Activated naive CD8-positive, alpha-beta T cell treated with anti-CD3 and anti-CD28 coated beads for 36 hours (primary cell): ENCODE results near the gene SORCS3. TPM values are rescaled to one million over a fixed set of nuclear protein-coding genes. Genes with fewer than 3 reads are reported as not detected.

Source experiments
- DNase-seq: peaks from one replicate; pipeline ENCODE4 v3.0.0; 2021
- H3K27ac Mint-ChIP-seq: one replicate; pipeline ENCODE4 v1.8.0; 2022; ENCODE audit warnings: mild to moderate bottlenecking, moderate library complexity, mixed read lengths
- H3K27me3 Mint-ChIP-seq: one replicate; pipeline ENCODE4 v1.8.0; 2022; ENCODE audit warnings: mild to moderate bottlenecking, mixed read lengths
- H3K36me3 Mint-ChIP-seq: one replicate; pipeline ENCODE4 v1.8.0; 2021; ENCODE audit warnings: mild to moderate bottlenecking, mixed read lengths
- H3K4me1 Mint-ChIP-seq: one replicate; pipeline ENCODE4 v1.8.0; 2021; ENCODE audit warnings: mixed read lengths
- H3K4me3 Mint-ChIP-seq: one replicate; pipeline ENCODE4 v1.8.0; 2022; ENCODE audit warnings: mild to moderate bottlenecking, moderate library complexity, mixed read lengths
- H3K9me3 Mint-ChIP-seq: one replicate; pipeline ENCODE4 v1.8.0; 2022; ENCODE audit warnings: mixed read lengths
- total RNA-seq, 2 experiments: library from RNA; stranded (reverse); gene quantifications; one replicate each; pipeline ENCODE4 v1.2.3, GENCODE V29; 2021

SORCS3 gene
- total RNA-seq, 2 experiments from 2014 or later: not detected

DNA sequence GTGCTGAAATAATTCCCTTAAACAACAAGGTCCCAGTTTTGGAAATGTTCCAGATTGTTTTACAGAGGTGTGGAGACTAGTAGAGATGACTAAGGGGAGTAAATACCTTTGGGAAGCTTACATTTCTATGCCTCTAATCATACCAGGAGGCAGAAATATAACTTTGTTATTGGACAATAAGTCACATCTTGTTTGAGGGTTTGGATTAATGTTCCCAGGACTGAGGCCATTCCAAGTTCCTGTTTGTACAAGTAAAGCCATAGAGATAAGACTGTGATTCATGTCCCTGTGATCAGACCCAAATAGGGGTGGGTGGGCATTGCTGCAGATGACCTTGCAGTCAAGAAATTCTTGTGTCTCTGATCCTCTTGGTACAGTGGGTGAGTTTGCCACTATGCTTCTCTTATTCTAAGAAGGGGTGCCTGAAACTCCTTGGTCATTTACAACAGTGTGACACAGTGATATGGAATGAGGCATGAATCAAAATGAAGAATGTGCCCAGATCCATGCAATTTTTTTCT is 508.3 kb downstream of the SORCS3 start:
- Mint-ChIP-seq H3K9me3 (peaks cover 1% of the 10 kb centered on the region), H3K27me3 (no peaks in the 10 kb centered on the region), H3K4me1 (no peaks in the 10 kb centered on the region), H3K27ac (no peak overlapping the region), H3K36me3 (no peaks in the 10 kb centered on the region), H3K4me3 (no peak overlapping the region)
- DNase-seq: no peak

- no peak overlapping the region for H3K4me3 Mint-ChIP-seq
- peaks cover 1% of the 10 kb centered on the region for H3K9me3 Mint-ChIP-seq
- no peaks in the 10 kb centered on the region for H3K27me3 Mint-ChIP-seq
- no peaks in the 10 kb centered on the region for H3K36me3 Mint-ChIP-seq
- H3K27ac Mint-ChIP-seq: no peak overlapping the region
- H3K4me1 Mint-ChIP-seq: no peaks in the 10 kb centered on the region
- DNase-seq: no peak
These were observed 509.3 kb downstream of the SORCS3 start for GRCh38 chr10:105150259-105150880.

GRCh38 chr10:105154736-105155135 is 513.6 kb downstream of the SORCS3 start:
- Mint-ChIP-seq H3K36me3 (no peaks in the 10 kb centered on the region), H3K27ac (no peak overlapping the region), H3K4me1 (no peaks in the 10 kb centered on the region), H3K4me3 (no peak overlapping the region), H3K27me3 (no peaks in the 10 kb centered on the region), H3K9me3 (peaks cover 1% of the 10 kb centered on the region)
- no peak for DNase-seq

DNA sequence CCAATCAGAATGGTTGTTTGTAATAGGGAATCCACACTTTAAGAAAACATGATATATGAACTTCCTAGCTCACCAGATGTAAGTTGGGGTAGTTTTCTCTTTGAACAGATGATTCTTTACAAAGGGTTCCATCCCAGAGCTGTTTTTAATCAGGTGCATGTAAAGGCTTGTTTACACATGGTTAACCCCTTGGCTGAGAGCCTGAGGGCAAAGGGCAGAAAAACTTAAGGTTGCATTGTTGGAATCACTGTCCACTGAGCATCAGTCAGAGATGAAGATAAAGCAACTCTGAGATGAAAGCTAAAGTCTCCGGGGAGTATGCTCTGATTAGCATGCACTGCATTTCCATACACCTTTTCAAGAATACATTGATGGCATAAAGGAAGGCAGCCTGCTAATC is 518.2 kb downstream of the SORCS3 start:
- no peak for DNase-seq
- H3K4me3 Mint-ChIP-seq: no peak overlapping the region
- no peaks in the 10 kb centered on the region for H3K27me3 Mint-ChIP-seq
- H3K9me3 Mint-ChIP-seq: no peaks in the 10 kb centered on the region
- H3K4me1 Mint-ChIP-seq: no peaks in the 10 kb centered on the region
- no peaks in the 10 kb centered on the region for H3K36me3 Mint-ChIP-seq
- no peak overlapping the region for H3K27ac Mint-ChIP-seq

GRCh38 chr10:105161149-105161548 is 520.1 kb downstream of the SORCS3 start:
- H3K9me3 Mint-ChIP-seq: no peaks in the 10 kb centered on the region
- H3K4me3 Mint-ChIP-seq: no peak overlapping the region
- no peak for DNase-seq
- H3K36me3 Mint-ChIP-seq: no peaks in the 10 kb centered on the region
- no peak overlapping the region for H3K27ac Mint-ChIP-seq
- no peaks in the 10 kb centered on the region for H3K27me3 Mint-ChIP-seq
- no peaks in the 10 kb centered on the region for H3K4me1 Mint-ChIP-seq

DNA sequence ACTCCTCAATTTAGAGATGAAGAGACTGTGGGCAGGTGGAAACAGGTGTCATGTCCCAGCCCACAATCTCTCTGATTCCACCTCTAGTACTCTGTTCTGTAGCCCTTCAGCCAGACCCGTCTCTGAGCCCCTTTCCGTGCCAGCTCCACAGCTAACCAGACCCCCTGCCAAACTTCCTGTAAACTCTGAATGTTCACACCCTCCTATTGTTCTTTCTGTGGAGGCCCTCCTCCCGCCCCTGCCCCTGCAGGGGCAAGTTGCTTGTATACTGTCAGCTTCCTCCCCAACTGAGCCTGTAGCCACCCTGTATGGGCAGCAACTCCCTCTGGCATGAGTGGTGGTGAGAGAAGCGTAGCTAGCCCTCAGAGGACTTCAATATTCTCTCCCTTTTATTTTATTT is 520.7 kb downstream of the SORCS3 start:
- Mint-ChIP-seq H3K4me3 (no peak overlapping the region), H3K9me3 (no peaks in the 10 kb centered on the region), H3K36me3 (no peaks in the 10 kb centered on the region), H3K27me3 (no peaks in the 10 kb centered on the region), H3K4me1 (no peaks in the 10 kb centered on the region), H3K27ac (no peak overlapping the region)
- no peak for DNase-seq

DNA sequence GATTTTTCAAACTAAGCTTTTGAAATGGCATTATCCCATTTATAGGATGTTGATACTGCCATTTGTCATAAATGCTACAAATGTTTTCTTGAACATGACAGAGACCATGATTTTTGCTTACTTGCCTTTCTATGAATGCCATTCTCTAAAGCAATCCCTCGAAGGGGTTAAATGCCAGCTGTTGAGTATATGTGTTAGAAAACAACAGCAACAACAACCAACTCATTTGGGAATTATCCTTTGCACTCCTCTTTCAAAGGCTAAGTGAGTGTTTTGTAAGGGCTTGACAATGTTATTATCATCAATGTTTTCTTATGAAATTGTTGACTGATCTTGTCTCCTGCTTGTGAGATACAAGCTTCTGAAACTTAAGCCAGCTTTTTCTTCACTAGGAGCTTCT is 529.4 kb downstream of the SORCS3 start:
- no peaks in the 10 kb centered on the region for H3K4me1 Mint-ChIP-seq
- H3K27ac Mint-ChIP-seq: no peak overlapping the region
- no peak overlapping the region for H3K4me3 Mint-ChIP-seq

DNA sequence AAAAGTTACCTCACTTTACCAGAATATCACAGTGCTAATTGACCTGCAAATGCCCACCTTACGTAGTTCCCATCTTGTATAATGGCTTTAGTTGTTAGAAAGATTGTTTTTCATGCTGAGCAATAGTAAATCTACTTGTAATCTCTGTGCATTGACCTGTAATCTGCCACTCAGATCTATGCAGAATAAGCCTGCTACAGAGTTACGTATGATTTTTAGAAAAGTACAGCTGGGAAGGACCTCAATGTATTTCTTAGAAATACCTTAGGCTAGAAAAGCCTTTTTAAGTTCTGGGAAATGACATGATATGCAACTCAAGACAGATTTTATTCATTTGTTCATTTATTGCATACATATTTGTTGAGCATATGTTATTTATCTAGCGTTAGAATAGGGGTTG is 530.9 kb downstream of the SORCS3 start:
- Mint-ChIP-seq H3K27me3 (no peaks in the 10 kb centered on the region), H3K9me3 (no peaks in the 10 kb centered on the region), H3K4me1 (no peaks in the 10 kb centered on the region), H3K4me3 (no peak overlapping the region), H3K36me3 (no peaks in the 10 kb centered on the region), H3K27ac (no peak overlapping the region)
- DNase-seq: no peak

More for the DNA sequence above, 529.4 kb downstream of the SORCS3 start:
- Mint-ChIP-seq H3K9me3 (no peaks in the 10 kb centered on the region), H3K36me3 (no peaks in the 10 kb centered on the region), H3K27me3 (no peaks in the 10 kb centered on the region)
- no peak for DNase-seq

GRCh38 chr10:105181626-105182025 is 540.5 kb downstream of the SORCS3 start:
- no peaks in the 10 kb centered on the region for H3K27me3 Mint-ChIP-seq
- H3K27ac Mint-ChIP-seq: no peak overlapping the region
- DNase-seq: no peak
- H3K9me3 Mint-ChIP-seq: no peaks in the 10 kb centered on the region
- H3K36me3 Mint-ChIP-seq: no peaks in the 10 kb centered on the region
- no peaks in the 10 kb centered on the region for H3K4me1 Mint-ChIP-seq
- H3K4me3 Mint-ChIP-seq: no peak overlapping the region

GRCh38 chr10:105183536-105183935 is 542.4 kb downstream of the SORCS3 start:
- no peak overlapping the region for H3K27ac Mint-ChIP-seq
- no peaks in the 10 kb centered on the region for H3K4me1 Mint-ChIP-seq
- no peaks in the 10 kb centered on the region for H3K27me3 Mint-ChIP-seq
- no peaks in the 10 kb centered on the region for H3K9me3 Mint-ChIP-seq
- no peak for DNase-seq
- no peaks in the 10 kb centered on the region for H3K36me3 Mint-ChIP-seq
- H3K4me3 Mint-ChIP-seq: no peak overlapping the region

GRCh38 chr10:105185161-105185560 is 544.1 kb downstream of the SORCS3 start:
- no peak overlapping the region for H3K27ac Mint-ChIP-seq
- no peak overlapping the region for H3K4me3 Mint-ChIP-seq

DNA sequence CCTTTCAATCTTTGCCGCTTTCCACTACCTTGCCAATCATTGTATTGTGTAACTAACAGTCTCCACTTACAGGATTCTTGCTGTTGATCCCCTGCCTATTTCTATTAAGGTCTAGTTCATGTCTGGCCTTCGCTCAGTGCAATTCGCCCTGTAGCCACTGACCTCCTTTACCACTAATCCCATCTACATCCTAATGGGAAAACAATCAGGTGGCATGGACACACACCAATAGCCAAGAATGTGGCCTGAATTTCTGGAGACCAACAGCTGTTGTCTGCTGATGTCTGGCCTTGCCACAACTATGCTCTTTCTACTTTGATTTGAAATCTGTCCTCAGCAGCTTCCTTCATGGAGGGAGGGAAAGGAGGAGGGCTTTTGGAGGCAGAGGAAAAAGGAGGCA is 546.2 kb downstream of the SORCS3 start:
- DNase-seq: no peak
- Mint-ChIP-seq H3K9me3 (no peaks in the 10 kb centered on the region), H3K36me3 (no peaks in the 10 kb centered on the region), H3K4me1 (no peaks in the 10 kb centered on the region), H3K27me3 (no peaks in the 10 kb centered on the region), H3K4me3 (no peak overlapping the region), H3K27ac (no peak overlapping the region)

More at GRCh38 chr10:105185161-105185560, 544.1 kb downstream of the SORCS3 start:
- Mint-ChIP-seq H3K36me3 (no peaks in the 10 kb centered on the region), H3K9me3 (no peaks in the 10 kb centered on the region), H3K27me3 (no peaks in the 10 kb centered on the region), H3K4me1 (no peaks in the 10 kb centered on the region)
- no peak for DNase-seq

GRCh38 chr10:105188737-105189462 is 547.8 kb downstream of the SORCS3 start:
- Mint-ChIP-seq H3K4me1 (no peaks in the 10 kb centered on the region), H3K9me3 (no peaks in the 10 kb centered on the region), H3K4me3 (no peak overlapping the region), H3K27me3 (no peaks in the 10 kb centered on the region), H3K36me3 (no peaks in the 10 kb centered on the region), H3K27ac (no peak overlapping the region)
- DNase-seq: no peak

DNA sequence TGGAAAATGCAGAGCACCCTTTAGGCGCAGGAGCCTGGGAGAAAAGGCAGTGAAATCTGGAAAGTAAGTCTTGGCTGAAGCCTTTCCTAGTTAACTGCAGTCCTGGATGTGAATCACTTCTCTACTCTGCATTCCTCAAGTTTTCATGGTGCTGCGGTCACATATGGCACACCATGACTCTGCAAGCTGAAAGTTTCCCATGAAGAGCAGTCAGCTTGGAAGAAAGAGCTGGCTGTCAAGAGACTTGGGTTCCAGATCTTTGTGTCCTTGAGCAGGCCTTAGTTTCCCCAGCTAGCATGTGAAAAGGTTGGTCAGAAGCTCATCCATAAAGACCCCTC is 548.3 kb downstream of the SORCS3 start:
- no peak overlapping the region for H3K4me3 Mint-ChIP-seq
- H3K36me3 Mint-ChIP-seq: no peaks in the 10 kb centered on the region

GRCh38 chr10:105192146-105192545 is 551.1 kb downstream of the SORCS3 start:
- no peaks in the 10 kb centered on the region for H3K4me1 Mint-ChIP-seq
- no peaks in the 10 kb centered on the region for H3K9me3 Mint-ChIP-seq
- H3K27ac Mint-ChIP-seq: no peak overlapping the region
- no peaks in the 10 kb centered on the region for H3K36me3 Mint-ChIP-seq
- no peaks in the 10 kb centered on the region for H3K27me3 Mint-ChIP-seq
- no peak for DNase-seq
- no peak overlapping the region for H3K4me3 Mint-ChIP-seq

More for the DNA sequence above, 548.3 kb downstream of the SORCS3 start:
- Mint-ChIP-seq H3K27me3 (no peaks in the 10 kb centered on the region), H3K9me3 (no peaks in the 10 kb centered on the region), H3K27ac (no peak overlapping the region), H3K4me1 (no peaks in the 10 kb centered on the region)
- no peak for DNase-seq

GRCh38 chr10:105192861-105193260 is 551.8 kb downstream of the SORCS3 start:
- no peak for DNase-seq
- Mint-ChIP-seq H3K36me3 (no peaks in the 10 kb centered on the region), H3K9me3 (no peaks in the 10 kb centered on the region), H3K4me3 (no peak overlapping the region), H3K27me3 (no peaks in the 10 kb centered on the region), H3K27ac (no peak overlapping the region), H3K4me1 (no peaks in the 10 kb centered on the region)
